ENCODE data around the gene LLCFC1. TPM values are rescaled to one million over a fixed set of nuclear protein-coding genes. Genes with fewer than 3 reads are reported as not detected.

The LLCFC1 gene
- total and polyA plus RNA-seq, 2 experiments from 2014 or later = not detected

- no peaks in the 10 kb centered on the region for H3K9me2 ChIP-seq (replicated peaks; ENCODE audit: insufficient read depth)
- H3K4me2 ChIP-seq = no peak within 1 kb of the TSS
- DNase-seq (ENCODE audit: low spot score) = no peak
- H3K27me3 ChIP-seq = no peaks in the 10 kb centered on the region
- 87% methylated on average over 4 of the region's 4 CpGs for WGBS (ENCODE audit: low lambda C conversion rate, missing lambda C conversion rate)
- TF ChIP-seq CTCF (IDR thresholded peaks at IDR 0.05; ENCODE audit: poor library complexity) = no peak
- TF ChIP-seq EZH2 (IDR thresholded peaks at IDR 0.05; ENCODE audit: borderline replicate concordance) = no peak
- no peak for TF ChIP-seq EZH2phosphoT487 (IDR thresholded peaks at IDR 0.05; ENCODE audit: low read depth, severe bottlenecking, unreplicated experiment)
- H3K36me3 ChIP-seq (replicated peaks; ENCODE audit: insufficient read depth, low read depth) = no peaks in the 10 kb centered on the region
- no peak within 1 kb of the TSS for H2AFZ ChIP-seq
- H3K4me3 ChIP-seq = no peak within 1 kb of the TSS
- no peaks in the 10 kb centered on the region for H3K4me1 ChIP-seq (ENCODE audit: insufficient read depth)
- no peaks in the 10 kb centered on the region for H3K79me2 ChIP-seq
- H4K20me1 ChIP-seq (ENCODE audit: insufficient read depth, poor library complexity, severe bottlenecking) = no peaks in the 10 kb centered on the region
- H3K9me3 ChIP-seq (ENCODE audit: low read depth) = no peaks in the 10 kb centered on the region
- H3K27ac ChIP-seq = no peak within 1 kb of the TSS
Measured at GRCh38 chr7:142933624-142934023, 5.7 kb upstream of the LLCFC1 start, which contains the start of gene TRPV5. Gene TRPV5 (minus strand): TSS chr7:142933746. CDS start chr7:142933459, 287 bp downstream.

DNA sequence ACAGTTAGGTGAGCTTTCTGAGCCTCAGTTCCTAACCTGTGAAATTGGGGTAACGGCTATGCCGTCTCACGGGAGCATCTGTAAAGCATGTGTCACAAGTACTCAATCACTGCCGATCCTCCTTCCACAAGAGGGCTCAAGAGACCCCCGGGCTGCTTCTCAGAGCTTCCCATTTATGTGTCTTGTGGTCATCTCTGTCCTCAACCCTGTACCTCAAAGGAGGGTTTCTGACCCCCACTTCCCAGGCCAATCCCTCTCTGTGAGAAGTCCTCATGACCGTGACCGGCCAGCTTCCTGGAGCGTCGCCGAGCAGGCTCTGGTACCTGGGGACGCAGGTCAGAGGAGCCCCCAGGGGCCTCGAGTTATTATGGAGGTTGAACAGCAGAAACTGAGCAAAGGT, 5.2 kb upstream of the LLCFC1 start:
- no peaks in the 10 kb centered on the region for H3K79me2 ChIP-seq
- TF ChIP-seq CTCF (IDR thresholded peaks at IDR 0.05; ENCODE audit: poor library complexity) (no peak), EZH2phosphoT487 (IDR thresholded peaks at IDR 0.05; ENCODE audit: low read depth, severe bottlenecking, unreplicated experiment) (no peak), EZH2 (IDR thresholded peaks at IDR 0.05; ENCODE audit: borderline replicate concordance) (no peak)
- 89% methylated on average over 12 of the region's 12 CpGs for WGBS (ENCODE audit: low lambda C conversion rate, missing lambda C conversion rate)
- H3K9me2 ChIP-seq (replicated peaks; ENCODE audit: insufficient read depth) = no peaks in the 10 kb centered on the region
- no peaks in the 10 kb centered on the region for H3K36me3 ChIP-seq (replicated peaks; ENCODE audit: insufficient read depth, low read depth)
- H3K4me2 ChIP-seq = no peak overlapping the region
- no peaks in the 10 kb centered on the region for H3K9me3 ChIP-seq (ENCODE audit: low read depth)
- H4K20me1 ChIP-seq (ENCODE audit: insufficient read depth, poor library complexity, severe bottlenecking) = no peaks in the 10 kb centered on the region
- no peaks in the 10 kb centered on the region for H3K4me1 ChIP-seq (ENCODE audit: insufficient read depth)
- no peak for DNase-seq (ENCODE audit: low spot score)
- H3K27ac ChIP-seq = no peak overlapping the region
- H3K4me3 ChIP-seq = no peak overlapping the region
- no peak overlapping the region for H2AFZ ChIP-seq
- H3K27me3 ChIP-seq = no peaks in the 10 kb centered on the region

DNA sequence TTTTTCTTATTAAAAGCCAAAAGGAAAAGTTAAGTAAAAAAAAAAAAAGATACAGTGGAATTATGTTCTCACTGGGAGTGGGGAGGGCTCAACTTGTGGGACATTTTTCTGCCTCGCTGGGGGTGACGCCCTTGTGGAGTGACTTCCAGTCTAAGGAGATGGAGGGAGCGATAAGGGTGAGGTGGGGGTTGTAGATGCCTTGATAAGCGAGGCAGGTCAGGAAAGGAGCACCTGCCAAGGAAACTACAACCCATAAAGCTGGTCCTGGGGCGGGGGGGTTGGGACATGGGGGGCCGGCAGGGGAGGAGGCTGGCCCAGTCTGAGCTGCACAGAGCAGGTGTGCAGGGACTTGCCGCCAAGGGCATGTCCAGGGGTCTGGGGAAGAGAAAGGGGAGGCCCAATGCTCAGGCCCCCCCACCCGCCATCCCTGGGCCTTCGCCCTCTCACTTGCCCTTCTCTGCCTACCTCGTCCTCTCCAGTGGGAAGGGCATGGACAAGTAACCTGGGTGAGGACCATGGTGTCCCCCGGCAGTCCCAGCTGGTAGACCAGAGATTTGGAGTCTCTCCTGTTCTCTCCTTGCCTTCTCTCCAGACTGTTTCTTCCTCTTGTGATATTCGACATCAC, 3.2 kb upstream of the LLCFC1 start:
- no peaks in the 10 kb centered on the region for H3K36me3 ChIP-seq (replicated peaks; ENCODE audit: insufficient read depth, low read depth)
- H3K27ac ChIP-seq = no peak overlapping the region
- H3K27me3 ChIP-seq = no peaks in the 10 kb centered on the region
- no peak overlapping the region for H2AFZ ChIP-seq
- no peaks in the 10 kb centered on the region for H4K20me1 ChIP-seq (ENCODE audit: insufficient read depth, poor library complexity, severe bottlenecking)
- H3K4me2 ChIP-seq = no peak overlapping the region
- no peaks in the 10 kb centered on the region for H3K9me3 ChIP-seq (ENCODE audit: low read depth)
- no peak overlapping the region for H3K4me3 ChIP-seq
- no peaks in the 10 kb centered on the region for H3K79me2 ChIP-seq
- no peaks in the 10 kb centered on the region for H3K4me1 ChIP-seq (ENCODE audit: insufficient read depth)
- 88% methylated on average over 11 of the region's 12 CpGs for WGBS (ENCODE audit: low lambda C conversion rate, missing lambda C conversion rate)
- no peak for DNase-seq (ENCODE audit: low spot score)
- TF ChIP-seq EZH2phosphoT487 (IDR thresholded peaks at IDR 0.05; ENCODE audit: low read depth, severe bottlenecking, unreplicated experiment) (no peak), CTCF (IDR thresholded peaks at IDR 0.05; ENCODE audit: poor library complexity) (no peak), EZH2 (IDR thresholded peaks at IDR 0.05; ENCODE audit: borderline replicate concordance) (no peak)
- H3K9me2 ChIP-seq (replicated peaks; ENCODE audit: insufficient read depth) = no peaks in the 10 kb centered on the region

Measured in hepatocyte (in vitro differentiated cells).